Measurements from ENCODE around the gene TMEM151A.
"Not testable (repeated sequence)": the region's sequence is repeated elsewhere in the genome, so short reads cannot be mapped to it uniquely, and the experiment has no call there.

Gene TMEM151A

DNA sequence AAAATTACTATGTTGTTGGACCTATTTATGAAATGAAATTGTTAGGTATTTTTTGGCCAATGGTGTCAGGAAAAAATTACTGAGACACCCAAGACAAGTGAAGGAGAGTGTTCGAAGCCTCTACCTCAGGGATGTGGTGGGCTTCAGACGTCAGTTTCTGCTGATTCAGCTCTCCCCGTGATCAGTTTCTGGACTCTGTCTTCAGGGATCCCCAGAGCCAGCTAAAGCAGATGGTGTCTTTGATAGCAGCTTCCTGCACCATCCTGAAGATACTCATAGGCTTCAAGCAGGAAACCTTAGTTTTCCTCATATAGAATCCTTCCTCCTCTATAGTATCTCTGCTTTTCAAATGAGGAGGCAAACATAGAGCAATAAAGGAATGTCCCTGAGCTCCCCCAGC is 17.8 kb downstream of the TMEM151A start:
- DNase-seq (ENCODE audit: low read depth in 3 of 3) = no peak

DNA sequence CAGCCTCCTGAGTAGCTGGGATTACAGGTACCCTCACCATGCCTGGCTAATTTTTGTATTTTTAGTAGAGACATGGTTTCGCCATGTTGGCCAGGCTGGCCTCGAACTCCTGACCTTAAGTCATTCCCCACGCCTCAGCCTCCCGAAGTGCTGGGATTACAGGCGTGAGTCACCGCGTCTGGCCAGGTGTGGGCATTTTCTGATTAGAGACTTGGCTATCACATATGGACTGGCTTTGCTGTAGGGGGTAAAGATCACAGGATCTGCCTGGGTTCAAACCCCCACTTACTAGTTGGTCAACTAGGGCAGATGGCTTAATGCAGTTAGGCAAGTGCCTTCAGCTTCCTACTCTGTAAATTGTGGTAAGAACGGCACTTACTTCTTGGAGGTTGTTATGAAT is 18.6 kb downstream of the TMEM151A start:
- no peak for DNase-seq (ENCODE audit: low read depth in 3 of 3)

DNA sequence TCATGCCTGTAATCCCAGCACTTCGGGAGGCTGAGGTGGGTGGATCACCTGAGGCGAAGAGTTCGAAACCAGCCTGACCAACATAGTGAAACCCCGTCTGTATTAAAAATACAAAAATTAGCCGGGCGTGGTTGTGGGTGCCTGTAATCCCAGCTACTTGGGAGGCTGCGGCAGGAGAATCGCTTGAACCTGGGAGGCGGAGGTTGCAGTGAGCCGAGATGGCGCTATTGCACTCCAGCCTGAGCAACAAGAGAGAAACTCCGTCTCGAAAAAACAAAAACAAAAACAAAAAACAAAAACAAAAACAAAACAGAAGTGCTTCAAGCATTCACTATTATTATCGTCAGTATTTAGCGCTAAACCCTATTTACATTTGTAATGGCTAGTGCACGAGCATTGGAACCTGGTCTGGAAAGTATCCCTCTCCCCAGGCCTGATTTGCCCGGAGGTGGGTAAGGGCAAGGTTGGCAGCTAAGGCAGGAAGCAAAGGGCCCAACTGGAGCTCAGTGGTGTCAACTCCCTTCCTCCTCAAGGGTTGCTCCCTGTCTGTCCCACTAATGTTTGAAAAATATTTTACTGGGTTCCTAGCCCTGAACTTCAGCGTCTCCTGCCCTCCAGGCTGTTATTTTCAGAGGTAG is 19.2 kb downstream of the TMEM151A start:
- not testable (repeated sequence) for DNase-seq (ENCODE audit: low read depth in 3 of 3)

DNA sequence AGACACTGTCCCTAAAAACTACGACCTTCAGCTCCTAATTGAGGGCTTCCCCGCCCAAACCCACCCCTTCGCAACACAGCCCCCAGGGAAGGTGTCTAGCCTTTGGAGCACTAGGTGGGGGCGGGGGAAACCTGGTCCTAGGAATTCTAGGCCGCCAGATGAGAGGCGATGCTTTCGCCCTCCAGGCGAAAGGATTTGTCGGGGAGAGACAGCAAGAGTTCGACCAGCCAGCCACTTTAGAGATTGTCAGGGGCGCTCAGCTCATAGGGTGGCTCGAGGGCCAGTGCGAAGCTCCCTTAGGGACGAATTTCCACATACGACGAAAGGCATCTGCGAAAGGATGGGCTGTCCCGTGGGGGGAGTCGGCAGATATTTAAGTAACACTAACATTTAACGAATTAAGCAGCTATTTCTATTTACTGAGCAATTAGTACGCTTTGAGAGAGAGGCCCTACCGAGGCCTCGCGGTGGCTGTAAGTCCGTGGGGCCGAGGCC is 19.8 kb downstream of the TMEM151A start:
- no peak for DNase-seq (ENCODE audit: low read depth in 3 of 3)

DNA sequence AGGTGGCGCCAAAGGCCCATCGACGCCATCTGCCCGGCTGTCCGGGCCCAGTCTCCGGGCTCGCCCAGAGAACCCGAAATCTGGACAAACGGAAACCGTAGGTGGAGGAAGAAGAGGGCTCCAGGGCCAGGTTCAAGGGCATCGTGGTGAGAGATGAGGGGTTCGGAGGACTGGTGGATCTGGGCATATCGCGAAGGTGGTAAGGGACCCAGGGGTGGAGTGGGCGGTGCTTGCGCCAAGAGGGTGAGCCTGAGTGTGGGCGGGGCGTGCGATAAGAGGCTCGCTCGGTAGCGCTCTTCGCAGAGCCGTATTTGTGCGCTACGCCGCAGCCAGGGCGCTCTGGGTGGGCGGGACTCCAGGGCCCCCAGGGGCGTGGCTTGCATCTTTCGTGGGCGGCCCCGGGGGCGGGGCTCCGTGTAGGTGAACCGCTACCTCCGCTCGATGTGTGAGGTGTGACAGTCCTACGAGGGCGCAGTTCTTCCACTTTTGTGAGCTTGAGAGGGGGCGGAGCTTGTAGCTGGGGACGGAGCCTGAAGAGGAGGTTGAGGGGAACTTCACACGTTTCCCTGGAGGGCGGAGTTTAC is 20.4 kb downstream of the TMEM151A start:
- peak; percentile 75 to 98 (median 94) for DNase-seq (ENCODE audit: low read depth in 3 of 3)

GRCh38 chr11:66312549-66313320 is 21.0 kb downstream of the TMEM151A start:
- peak; percentile 93 for DNase-seq (ENCODE audit: low read depth in 3 of 3)

- no peak for DNase-seq (ENCODE audit: low read depth in 3 of 3)
Observed at GRCh38 chr11:66313321-66314185, 21.9 kb downstream of the TMEM151A start.

- no peak for DNase-seq (ENCODE audit: low read depth in 3 of 3)
Observed at GRCh38 chr11:66314186-66314501, 22.4 kb downstream of the TMEM151A start.

GRCh38 chr11:66314561-66315497 is 23.1 kb downstream of the TMEM151A start:
- no peak for DNase-seq (ENCODE audit: low read depth in 3 of 3)

DNA sequence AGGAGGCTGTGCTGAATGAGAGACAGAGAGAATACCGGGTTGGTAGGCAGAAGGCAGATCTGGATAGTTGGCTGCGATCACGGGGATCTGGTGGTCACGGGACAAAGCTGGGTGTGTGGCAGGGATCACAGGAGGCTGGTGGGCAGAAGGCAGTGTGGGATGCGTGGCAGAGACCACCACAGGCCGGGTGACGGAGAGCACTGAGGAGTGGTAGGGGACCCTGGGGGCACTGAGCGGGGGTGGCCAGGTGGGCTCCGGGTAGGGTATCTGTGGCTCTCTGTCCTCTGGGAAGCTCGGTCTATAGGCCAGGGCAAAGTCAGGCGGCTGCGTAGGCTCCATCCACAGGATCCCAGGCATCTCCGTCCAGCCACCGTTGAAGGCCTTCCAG is 23.8 kb downstream of the TMEM151A start:
- no peak for DNase-seq (ENCODE audit: low read depth in 3 of 3)

GRCh38 chr11:66315921-66316811 is 24.5 kb downstream of the TMEM151A start:
- no peak for DNase-seq (ENCODE audit: low read depth in 3 of 3)

DNA sequence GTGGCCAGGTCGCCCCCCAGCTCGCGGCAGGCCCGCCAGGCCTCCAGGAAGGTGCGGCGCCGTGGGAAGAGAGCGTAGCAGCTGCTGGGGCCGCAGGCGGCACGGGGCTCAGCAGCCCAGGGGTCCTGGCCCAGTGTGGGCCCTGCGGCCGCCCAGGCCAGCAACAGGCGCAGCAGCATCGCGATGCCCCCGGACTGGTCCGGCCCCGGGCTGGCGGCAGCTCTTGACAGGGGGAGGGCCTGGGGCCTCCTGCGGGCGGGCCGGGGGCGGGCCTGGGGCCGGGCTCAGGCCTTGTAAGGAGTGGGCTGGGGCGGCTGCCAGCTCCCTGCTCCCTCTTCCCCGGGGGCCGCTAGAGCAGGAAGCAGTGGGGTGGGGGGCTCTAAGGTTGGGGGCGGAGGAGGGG is 25.2 kb downstream of the TMEM151A start, which contains the start of gene CD248:
CD248 (minus strand) TSS at position 196 of the 403 bp plus-strand sequence; CDS start at position 179, 17 bp downstream.
- DNase-seq (ENCODE audit: low read depth in 3 of 3) = no peak

GRCh38 chr11:66317322-66317722 is 25.6 kb downstream of the TMEM151A start:
- no peak for DNase-seq (ENCODE audit: low read depth in 3 of 3)

DNA sequence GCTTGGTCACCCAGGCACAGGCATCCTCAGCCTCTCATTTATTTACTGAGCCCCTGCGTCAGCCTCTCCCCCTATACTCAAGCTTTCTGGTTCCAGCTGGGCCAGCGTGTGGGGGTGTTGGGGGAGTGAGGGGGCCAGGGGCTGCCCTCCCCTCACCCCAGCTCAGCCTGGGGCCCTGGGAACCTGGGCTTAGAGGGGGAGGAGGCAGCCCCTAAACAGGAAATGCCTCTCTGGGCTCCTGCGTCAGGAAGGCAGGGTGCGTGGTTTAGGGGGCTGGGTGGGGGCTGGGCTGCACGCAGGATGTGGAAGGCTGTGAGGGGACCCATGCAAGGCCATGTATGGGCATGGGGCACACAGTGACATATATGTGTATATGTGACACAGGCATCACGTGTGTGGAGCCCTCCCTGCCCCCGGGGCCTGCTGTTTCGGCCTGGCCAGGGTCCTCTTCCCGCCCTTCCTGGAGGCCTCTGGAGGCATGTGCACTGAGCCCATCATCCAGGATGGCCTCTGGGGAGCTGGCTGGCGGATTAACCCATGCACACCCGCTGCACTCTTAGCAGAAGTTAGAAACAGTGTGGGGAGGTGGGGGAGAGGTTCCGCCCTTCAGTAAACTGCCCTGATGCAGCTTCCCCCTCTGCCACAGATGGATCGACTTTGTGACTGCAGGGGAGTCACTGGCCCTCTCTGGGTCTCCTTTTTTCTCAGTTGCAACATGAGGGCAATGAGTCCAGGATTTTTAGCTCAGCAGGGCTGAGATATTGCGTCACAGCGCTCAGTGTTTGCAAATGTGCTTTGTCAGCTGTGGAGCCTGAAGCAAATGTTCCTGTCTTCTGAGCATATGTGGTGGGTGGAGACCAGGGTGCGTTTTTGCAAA is 26.3 kb downstream of the TMEM151A start:
- peak in 1 of 3 donors; percentile 27 for DNase-seq (ENCODE audit: low read depth in 3 of 3)

DNA sequence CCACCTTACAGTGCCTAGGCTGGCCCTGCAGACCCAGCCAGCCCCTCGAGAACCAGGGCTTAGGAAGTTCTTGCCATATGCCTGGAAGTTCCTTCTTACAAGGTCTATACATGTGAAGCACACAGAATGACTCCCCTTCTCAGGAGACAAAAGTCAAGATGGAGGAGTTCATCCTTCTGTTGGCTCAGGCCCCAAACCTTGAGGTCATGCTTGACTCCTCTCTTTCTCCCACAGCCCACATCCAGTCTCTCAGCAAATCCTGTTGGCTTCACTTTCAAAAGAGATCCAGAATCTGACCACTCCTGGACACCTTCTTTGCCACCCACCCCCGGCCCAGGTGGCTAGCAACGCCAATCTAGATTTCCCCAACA is 26.9 kb downstream of the TMEM151A start:
- DNase-seq (ENCODE audit: low read depth in 3 of 3) = no peak

DNA sequence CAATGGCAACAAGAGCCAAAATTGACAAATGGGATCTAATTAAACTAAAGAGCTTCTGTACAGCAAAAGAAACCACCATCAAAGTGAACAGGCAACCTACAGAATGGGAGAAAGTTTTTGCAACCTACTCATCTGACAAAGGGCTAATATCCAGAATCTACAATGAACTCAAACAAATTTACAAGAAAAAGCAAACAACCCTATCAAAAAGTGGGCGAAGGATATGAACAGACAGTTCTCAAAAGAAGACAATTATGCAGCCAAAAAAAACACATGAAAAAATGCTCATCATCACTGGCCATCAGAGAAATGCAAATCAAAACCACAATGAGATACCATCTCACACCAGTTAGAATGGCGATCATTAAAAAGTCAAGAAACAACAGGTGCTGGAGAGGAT is 28.6 kb downstream of the TMEM151A start:
- DNase-seq (ENCODE audit: low read depth in 3 of 3) = not testable (repeated sequence)

DNA sequence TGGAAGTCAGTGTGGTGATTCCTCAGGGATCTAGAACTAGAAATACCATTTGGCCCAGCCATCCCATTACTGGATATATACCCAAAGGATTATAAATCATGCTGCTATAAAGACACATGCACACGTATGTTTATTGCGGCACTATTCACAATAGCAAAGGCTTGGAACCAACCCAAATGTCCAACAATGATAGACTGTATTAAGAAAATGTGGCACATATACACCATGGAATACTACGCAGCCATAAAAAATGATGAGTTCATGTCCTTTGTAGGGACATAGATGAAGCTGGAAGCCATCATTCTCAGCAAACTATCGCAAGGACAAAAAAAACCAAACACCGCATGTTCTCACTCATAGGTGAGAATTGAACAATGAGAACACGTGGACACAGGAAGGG is 29.1 kb downstream of the TMEM151A start:
- not testable (repeated sequence) for DNase-seq (ENCODE audit: low read depth in 3 of 3)

DNA sequence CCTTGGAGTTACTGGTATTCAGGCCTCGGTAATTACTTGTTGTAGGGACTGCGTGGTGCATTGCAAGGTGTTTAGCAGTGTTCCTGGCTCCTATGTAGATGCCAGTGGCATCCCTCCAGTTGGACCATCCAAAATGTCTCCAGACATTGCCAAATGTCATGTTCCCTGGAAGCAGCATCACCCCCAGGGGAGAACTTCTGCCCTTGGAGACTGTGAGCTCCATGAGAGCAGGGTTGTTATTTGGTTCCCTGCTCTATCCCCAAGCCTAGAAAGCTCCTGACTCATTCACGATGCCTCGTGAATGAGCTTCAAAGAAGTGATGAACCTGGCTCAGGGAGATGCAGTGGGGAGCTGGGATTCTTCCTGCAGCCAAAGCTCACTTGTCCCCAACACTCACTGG is 29.9 kb downstream of the TMEM151A start:
- DNase-seq (ENCODE audit: low read depth in 3 of 3) = no peak

Data from stimulated activated CD4-positive, alpha-beta T cell treated with anti-CD3 and anti-CD28 coated beads, TNF-alpha, amount 100 ng/mL, for 48 hours (primary cell).